ENCODE measurements around the gene NFATC3.
"Not testable (repeated sequence)": the region's sequence is repeated elsewhere in the genome, so short reads cannot be mapped to it uniquely, and the experiment has no call there.

Gene NFATC3

GRCh38 chr16:68090130-68090529 lies 5.0 kb downstream of the NFATC3 start:
- no peak for DNase-seq (ENCODE audit: low read depth)

DNA sequence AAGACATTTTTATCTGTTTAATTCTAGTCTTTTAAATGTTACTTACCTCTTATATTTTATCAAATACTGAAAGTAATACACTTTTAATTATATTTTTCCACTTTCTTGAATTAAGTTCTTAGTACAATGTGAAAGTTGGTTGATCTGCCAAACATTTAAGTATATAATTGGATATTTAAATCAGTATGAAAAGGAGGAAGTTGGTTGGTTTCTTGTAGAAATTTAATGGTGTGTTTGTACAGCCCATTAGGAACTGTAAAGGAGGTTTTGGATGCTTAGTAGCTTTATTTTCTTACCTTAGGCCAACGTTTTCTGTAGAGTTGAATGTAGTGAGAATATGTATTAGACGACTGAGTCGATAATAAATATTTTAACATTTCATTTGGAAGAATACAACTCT lies 5.4 kb downstream of the NFATC3 start:
- no peak for DNase-seq (ENCODE audit: low read depth)

DNA sequence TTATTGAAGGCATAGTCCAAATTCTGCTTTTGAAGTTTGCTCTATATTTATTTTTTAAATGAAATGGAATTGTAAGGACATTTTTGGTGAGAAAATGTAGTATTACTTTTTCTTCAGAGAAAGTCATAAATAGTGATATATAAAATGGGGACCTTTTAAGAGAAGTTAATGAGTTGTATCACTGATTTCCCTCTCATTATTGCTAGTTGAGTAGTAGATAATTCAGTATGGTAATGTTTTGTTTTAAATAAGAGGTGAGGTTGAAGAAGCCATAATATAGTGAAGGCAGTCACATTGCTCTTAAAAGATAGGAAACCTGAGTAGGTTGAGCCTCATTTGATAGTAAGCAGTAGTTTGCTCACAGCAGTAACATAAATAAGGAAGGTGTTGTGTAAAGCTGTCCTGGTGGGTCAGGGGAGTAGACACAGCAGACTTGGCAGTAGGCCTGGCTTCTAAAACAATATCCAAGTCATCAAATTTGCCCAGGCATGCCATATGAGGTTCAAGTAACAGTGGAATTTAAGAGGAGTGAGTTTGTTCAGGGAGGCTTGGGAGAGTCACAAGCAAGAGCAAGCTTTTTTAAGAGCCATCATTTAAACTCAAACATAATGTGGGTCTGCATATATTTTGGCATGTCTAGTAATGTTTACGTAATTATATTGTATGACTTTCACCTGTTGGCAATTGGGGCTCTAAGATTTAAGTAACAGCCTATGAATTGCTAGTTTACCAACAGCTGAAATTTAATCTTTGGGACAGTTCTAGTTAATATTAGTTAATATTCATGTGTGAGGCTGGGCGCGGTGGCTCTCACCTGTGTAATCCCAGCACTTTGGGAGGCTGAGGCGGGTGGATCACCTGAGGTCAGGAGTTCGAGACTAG lies 6.5 kb downstream of the NFATC3 start:
- no peak for DNase-seq (ENCODE audit: low read depth)

DNA sequence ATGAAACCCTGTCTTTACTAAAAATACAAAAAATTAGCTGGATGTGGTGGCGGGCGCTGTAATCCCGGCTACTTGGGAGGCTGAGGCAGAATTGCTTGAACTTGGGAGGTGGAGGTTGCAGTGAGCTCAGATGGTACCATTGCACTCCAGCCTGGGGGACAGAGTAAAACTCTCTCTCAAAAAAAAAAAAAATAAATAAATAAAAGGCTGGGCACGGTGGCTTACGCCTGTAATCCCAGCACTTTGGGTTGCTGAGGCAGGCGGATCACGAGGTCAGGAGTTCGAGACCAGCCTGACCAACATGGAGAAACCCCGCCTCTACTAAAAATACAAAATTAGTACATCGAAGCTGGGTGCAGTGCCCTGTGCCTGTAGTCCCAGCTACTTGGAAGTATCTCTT lies 7.1 kb downstream of the NFATC3 start:
- DNase-seq (ENCODE audit: low read depth), result not testable (repeated sequence)

GRCh38 chr16:68093816-68094613 lies 8.8 kb downstream of the NFATC3 start:
- DNase-seq (ENCODE audit: low read depth), result no peak

DNA sequence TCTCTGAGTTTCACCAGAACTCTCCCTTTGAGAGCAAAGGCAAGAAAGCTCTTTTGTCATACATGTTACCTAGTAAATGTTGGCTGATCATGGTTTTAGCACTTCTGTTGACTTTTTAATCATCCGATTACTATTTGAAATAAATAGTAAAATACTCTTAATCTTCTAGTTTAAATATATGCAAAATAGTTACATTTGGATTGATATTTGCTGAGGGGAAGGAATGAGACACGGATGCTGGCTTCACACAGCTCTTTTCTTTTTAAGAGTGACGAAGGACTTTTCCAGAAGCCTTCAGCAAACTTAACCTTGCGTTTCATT lies 9.4 kb downstream of the NFATC3 start:
- DNase-seq (ENCODE audit: low read depth), result no peak

DNA sequence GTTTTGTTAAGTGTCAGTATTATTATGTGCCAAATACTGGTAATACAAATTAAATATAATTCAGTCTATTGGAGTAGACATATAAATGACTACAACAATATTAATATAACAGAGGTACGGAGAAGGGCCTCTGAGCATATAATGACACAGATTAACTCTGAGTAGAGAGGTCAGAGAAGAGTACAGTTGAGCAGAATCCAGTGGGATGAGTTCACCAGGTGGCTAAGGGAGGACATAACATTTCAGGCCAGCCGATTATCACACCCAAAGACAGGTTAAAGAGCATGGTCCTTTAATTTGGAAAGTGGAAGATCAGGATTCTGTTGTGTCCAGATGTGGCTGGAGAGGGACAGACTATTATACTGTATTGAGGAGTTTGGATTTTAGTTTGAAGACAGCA lies 11.3 kb downstream of the NFATC3 start:
- no peak for DNase-seq (ENCODE audit: low read depth)

DNA sequence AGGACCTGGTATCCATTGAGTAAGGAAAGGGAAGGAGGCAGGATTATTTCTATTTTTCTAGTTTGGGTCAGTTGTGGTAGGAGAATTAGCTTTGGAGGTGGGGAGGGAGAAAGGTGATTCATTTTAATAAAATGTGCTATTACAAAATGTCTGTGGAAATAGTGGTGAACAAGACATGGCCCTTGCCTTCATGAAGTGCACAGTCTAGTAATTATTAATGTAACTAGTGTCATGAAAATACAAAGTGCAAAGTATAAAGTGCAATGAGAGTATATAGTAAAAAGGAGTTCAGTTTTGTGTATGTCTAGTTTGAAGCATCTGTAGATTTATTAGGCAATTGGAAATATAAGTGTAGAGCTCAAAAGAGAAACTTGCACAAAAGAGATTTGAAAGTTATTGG lies 11.9 kb downstream of the NFATC3 start:
- DNase-seq (ENCODE audit: low read depth), result no peak

DNA sequence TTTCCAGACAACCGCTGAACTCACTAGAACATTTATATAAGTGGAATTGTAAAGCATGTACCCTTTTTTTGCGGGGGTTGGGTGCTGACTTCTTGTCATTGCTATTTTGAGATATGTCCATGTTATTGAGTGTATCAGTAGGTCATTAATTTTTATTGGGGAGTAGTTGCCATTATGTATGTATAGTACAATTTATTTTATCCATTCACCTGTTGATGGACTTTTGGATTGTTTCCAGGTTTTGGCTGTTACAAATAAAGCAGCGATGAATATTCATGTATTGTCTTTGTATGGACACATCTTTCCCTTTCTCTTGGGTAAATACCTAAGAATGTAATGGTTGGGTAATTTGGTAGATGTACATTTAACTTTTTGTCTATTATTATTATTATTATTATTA lies 12.7 kb downstream of the NFATC3 start:
- no peak for DNase-seq (ENCODE audit: low read depth)

GRCh38 chr16:68100488-68100887 lies 15.3 kb downstream of the NFATC3 start:
- DNase-seq (ENCODE audit: low read depth), result no peak

DNA sequence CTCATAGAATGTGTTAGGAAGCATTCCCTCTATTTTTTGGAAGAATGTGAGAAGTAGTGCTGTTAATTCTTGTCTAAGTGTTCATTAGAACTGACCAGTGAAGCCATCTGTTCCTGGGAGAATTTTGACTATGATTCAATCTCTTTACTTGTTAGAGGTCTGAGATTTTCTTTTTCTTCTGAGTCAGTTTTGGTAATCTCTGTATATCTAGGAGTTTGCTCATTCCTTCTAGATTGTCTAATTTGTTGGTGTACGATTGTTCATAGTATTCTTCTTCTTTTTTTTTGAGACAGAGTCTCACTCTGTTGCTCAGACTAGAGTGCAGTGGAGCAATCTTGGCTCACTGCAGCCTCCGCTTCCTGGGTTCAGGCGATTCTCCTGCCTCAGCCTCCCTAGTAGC lies 20.4 kb downstream of the NFATC3 start:
- no peak for DNase-seq (ENCODE audit: low read depth)

DNA sequence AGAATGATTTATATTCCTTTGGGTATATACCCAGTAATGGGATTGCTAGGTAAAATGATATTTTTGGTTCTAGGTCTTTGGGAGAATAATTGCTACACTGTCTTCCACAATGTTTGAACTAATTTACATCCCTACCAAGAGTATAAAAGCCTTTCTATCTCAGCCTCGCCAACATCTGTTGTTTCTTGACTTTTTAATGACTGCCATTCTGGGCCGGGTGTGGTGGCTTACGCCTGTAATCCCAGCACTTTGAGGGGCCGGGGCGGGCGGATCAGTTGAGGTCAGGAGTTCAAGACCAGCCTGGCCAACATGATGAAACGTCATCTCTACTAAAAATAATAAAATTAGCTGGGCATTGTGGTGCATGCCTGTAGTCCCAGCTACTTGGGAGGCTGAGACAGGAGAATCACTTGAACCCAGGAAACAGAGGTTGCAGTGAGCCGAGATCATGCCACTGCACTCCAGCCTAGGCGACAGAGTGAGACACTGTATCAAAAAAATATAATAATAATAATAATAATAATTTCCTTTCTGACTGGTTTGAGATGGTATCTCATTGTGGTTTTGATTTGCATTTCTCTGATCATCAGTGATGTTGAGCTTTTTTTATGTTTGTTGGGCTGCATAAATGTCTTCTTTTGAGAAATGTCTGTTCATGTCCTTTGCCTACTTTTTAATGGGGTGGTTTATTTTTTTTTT lies 22.2 kb downstream of the NFATC3 start:
- DNase-seq (ENCODE audit: low read depth), result not testable (repeated sequence)

DNA sequence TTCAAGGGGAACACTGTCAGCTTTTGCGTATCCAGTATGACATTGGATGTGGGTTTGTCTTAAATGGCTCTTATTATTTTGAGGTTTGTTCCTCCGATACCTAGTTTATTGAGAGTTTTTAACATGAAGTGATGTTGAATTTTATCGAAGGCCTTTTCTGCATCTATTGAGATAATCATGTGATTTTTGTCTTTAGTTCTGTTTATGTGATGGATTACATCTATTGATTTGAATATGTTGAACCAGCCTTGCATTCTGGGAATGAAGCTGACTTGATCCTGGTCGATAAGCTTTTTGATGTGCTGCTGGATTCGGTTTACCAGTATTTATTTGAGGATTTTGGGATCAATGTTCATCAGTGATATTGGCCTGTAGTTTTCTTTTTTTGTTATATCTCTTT lies 24.0 kb downstream of the NFATC3 start:
- DNase-seq (ENCODE audit: low read depth), result not testable (repeated sequence)

DNA sequence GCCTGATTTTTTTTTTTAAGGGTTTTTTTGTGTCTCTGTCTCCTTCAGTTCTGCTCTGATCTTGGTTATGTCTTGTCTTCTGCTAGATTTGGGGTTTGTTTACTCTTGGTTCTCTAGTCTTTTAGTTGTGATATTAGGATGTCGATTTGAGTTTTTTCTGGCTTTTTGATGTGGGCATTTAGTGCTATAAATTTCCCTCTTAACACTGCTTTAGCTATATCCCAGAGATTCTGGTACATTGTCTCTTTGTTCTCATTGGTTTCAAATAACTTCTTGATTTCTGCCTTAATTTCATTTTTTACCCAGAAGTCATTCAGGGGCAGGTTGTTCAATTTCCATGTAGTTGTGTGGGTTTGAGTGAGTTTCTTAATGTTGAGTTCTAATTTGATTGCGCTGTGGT lies 25.4 kb downstream of the NFATC3 start:
- DNase-seq (ENCODE audit: low read depth), result not testable (repeated sequence)

DNA sequence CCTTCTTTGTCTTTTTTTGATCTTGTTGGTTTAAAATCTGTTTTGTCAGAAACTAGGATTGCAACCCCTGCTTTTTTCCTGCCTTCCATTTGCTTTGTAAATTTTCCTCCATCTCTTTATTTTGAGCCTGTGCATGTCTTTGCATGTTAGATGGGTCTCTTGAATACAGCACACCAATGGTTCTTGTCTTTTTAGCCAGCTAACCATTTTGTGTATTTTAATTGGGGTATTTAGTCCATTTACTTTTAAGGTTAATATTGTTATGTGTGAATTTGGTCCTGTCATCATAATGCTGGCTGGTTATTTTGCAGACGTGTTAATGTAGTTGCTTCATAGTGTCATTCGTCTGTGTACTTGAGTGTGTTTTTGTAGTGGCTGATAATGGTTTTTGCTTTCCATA lies 26.2 kb downstream of the NFATC3 start:
- DNase-seq (ENCODE audit: low read depth), result no peak

DNA sequence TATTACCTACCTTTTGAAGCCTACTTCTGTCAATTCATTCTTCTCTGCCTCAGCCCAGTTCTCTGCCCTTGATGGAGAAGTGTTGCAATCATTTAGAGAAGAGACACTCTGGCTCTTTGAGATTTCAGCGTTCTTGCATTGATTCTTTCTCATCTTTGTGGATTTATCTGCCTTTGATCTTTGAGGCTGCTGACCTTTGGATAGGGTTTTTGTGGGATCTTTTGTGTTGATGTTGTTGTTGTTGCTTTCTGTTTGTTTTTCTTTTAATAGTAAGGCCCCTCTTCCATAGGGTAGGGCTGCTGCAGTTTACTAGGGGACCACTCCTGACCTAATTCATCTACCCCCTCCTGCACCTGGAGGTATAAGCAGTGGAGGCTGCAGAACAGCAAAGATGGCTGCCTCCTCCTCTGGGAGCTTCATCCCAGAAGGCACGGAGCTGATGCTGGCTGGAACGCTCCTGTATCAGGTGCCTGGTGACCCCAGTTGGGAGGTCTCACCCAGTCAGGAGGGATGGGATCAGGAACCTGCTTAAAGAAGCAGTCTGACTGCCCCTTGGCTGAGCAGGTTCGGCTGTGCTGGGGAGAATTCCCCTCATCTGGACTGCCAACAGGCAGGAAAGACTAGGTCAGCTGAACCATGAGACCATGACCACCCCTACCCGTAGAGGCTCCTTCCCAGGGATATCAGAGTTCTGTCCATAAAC lies 28.0 kb downstream of the NFATC3 start:
- no peak for DNase-seq (ENCODE audit: low read depth)

DNA sequence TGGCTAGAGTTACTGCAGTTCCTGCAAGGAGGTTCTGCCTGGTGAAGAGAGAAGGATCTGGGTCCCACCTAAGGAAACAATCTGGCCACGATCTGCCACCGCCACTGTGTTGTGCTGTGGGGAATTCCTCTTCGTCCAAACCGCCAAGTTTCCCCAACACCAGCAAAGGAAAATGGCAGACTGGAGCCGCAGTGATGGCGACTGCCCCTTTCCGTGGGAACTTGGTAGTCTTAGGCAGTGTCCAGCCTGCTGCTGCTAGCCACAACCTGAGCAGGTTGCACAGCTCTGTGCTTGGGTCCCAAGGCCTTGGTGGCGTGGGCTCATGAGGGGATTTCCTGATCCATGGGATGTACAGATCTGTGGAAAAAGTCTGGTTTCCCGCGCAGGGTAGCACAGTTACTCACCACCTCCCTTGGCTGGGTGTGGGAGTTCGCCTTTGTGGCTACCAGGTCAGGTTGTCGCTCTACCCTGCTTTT lies 28.6 kb downstream of the NFATC3 start:
- DNase-seq (ENCODE audit: low read depth), result no peak

DNA sequence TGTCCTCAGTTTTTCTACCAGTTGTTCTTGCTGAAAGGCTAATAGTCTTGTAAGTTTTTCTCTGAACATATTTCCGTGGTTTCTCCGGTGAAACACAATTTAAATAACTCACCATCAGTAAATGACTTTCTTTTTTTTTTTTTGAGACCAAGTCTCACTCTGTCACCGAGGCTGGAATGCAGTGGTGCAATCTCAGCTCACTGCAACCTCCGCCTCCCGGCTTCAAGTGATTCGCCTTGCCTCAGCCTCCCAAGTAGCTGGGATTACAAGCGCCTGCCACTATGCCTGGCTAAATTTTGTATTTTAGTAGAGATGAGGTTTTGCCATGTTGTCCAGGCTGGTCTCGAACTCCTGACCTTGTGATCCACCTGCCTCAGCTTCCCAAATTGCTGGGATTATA lies 29.8 kb downstream of the NFATC3 start:
- not testable (repeated sequence) for DNase-seq (ENCODE audit: low read depth)

DNA sequence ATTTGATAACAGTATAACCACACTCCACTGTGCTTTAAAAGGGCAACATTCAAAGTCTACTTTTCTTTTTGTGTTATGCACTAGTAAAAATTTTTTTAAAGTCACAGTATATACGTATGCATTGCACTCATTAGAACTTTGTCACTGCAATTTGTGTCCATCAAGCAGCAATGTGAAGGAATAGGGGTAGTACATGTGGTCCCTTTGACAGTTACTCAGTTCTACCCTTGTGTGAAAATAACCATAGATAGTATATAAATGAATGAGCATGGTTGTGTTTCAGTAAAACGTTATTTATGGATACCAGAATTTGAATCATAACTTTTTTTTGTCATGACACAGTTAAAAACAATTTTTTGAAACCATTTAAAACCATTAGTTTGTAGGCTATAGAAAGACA lies 30.7 kb downstream of the NFATC3 start:
- DNase-seq (ENCODE audit: low read depth), result no peak

- no peak for DNase-seq (ENCODE audit: low read depth)
These were observed 31.2 kb downstream of the NFATC3 start for GRCh38 chr16:68116256-68116867.

DNA sequence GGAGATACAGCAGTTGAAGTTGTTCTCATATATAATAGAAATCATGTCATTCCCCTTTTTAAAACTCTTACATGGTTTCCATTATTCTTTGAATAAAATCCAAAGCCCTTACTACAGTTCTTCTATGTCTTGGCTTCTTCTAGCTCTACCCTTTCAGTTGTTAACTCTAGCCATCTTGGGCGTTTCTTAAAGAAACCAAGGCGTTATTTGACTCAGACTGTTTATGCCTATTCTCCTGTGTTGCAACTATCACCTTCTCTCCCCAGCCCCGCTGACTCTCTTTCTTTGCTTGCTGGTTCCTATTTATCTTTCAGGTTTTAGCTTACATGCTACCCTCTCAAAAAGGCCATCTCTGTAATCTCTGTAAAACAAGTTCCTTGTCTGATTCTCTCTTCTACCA lies 32.7 kb downstream of the NFATC3 start:
- DNase-seq (ENCODE audit: low read depth), result no peak

GRCh38 chr16:68118954-68119353 lies 33.8 kb downstream of the NFATC3 start:
- not testable (repeated sequence) for DNase-seq (ENCODE audit: low read depth)
